ENCODE results near the gene EMC9.

GRCh38 chr14:24160850-24161804 lies 19.7 kb upstream of the EMC9 start, which contains the start of gene IRF9:
- TF ChIP-seq CTCF (IDR thresholded peaks at IDR 0.05) (peak; percentile 82 to 98 (median 88)), POLR2AphosphoS5 (IDR thresholded peaks at IDR 0.05; ENCODE audit: insufficient read depth in 1 of 2, low read depth in 1 of 2) (peak; percentile 91 to 98)

All from vagina (tissue), 2 donors.